HepG2 (cell line): Measurements from ENCODE around the gene SH3YL1. TPM values are rescaled to one million over a fixed set of nuclear protein-coding genes. Genes with fewer than 3 reads are reported as not detected.
A peak's percentile ranks its signal among the peaks of the same experiment; 100 is the strongest.

ENCODE experiments used
- AHDC1 ChIP-seq: sonication (generic); formaldehyde crosslinking; IDR thresholded peaks from 2 replicates; pipeline ENCODE4 v1.5.1; 2020; ENCODE audit warnings: mild to moderate bottlenecking, missing genetic modification reagents, borderline replicate concordance
- EEA1 ChIP-seq: sonication (generic); formaldehyde crosslinking; IDR thresholded peaks from 2 replicates; pipeline ENCODE4 v1.5.1; 2020; ENCODE audit warnings: mild to moderate bottlenecking, missing genetic modification reagents, borderline replicate concordance
- ETS1 ChIP-seq: sonication (generic); formaldehyde crosslinking; IDR thresholded peaks from 2 replicates; pipeline ENCODE4 v1.4.0; 2020; ENCODE audit warnings: missing genetic modification reagents
- EZH2 ChIP-seq: conservative IDR thresholded peaks from 2 replicates; pipeline ENCODE4 v1.6.1; 2012; ENCODE audit warnings: mild to moderate bottlenecking, low read depth, low read length, moderate library complexity
- FOXA3 ChIP-seq: IDR thresholded peaks from 2 replicates; pipeline ENCODE4 v1.6.1; 2016; ENCODE audit warnings: missing genetic modification reagents, missing compliant biosample characterization
- GABPA ChIP-seq, 2 experiments: IDR thresholded peaks; 2 replicates each; pipeline ENCODE4 v1.6.1; 2011 to 2016; ENCODE audit warnings: low read depth in 2 of 2, low read length in 1 of 2, missing biosample characterization in 1 of 2, missing genetic modification characterization in 1 of 2
- KLF15 ChIP-seq: sonication (generic); formaldehyde crosslinking; IDR thresholded peaks from 2 replicates; pipeline ENCODE4 v1.8.1; 2023; ENCODE audit warnings: borderline replicate concordance, mild to moderate bottlenecking, inconsistent platforms, missing genetic modification reagents, mixed read lengths
- LBX2 ChIP-seq: sonication (generic); formaldehyde crosslinking; IDR thresholded peaks from 2 replicates; pipeline ENCODE4 v1.5.0; 2020; ENCODE audit warnings: missing genetic modification reagents, mild to moderate bottlenecking, borderline replicate concordance
- MED8 ChIP-seq: sonication (generic); formaldehyde crosslinking; IDR thresholded peaks from 2 replicates; pipeline ENCODE4 v1.8.1; 2023; ENCODE audit warnings: mild to moderate bottlenecking, missing genetic modification reagents; ENCODE audit not compliant: insufficient replicate concordance
- MYNN ChIP-seq: sonication (generic); formaldehyde crosslinking; IDR thresholded peaks from 2 replicates; pipeline ENCODE4 v1.4.0; 2020; ENCODE audit warnings: mild to moderate bottlenecking, low read depth, missing genetic modification reagents
- NFYB ChIP-seq: sonication (generic); formaldehyde crosslinking; IDR thresholded peaks from 2 replicates; pipeline ENCODE4 v1.4.0; 2020; ENCODE audit warnings: missing genetic modification reagents
- NRL ChIP-seq: sonication (generic); formaldehyde crosslinking; IDR thresholded peaks from 2 replicates; pipeline ENCODE4 v1.5.0; 2020; ENCODE audit warnings: missing genetic modification reagents, mild to moderate bottlenecking, moderate library complexity, borderline replicate concordance
- POLR2G ChIP-seq: fragments of 200-400 bp; formaldehyde crosslinking; IDR thresholded peaks from 2 replicates; pipeline ENCODE4 v1.6.1; 2018; ENCODE audit warnings: mild to moderate bottlenecking, low read depth, low read length, moderate library complexity
- TEAD3 ChIP-seq: optimal IDR thresholded peaks from 2 replicates; pipeline ENCODE3; 2016; ENCODE audit warnings: borderline replicate concordance
- ZNF264 ChIP-seq: sonication (generic); formaldehyde crosslinking; IDR thresholded peaks from 2 replicates; pipeline ENCODE4 v1.4.0; 2020; ENCODE audit warnings: missing genetic modification reagents
- ZNF550 ChIP-seq: sonication (generic); formaldehyde crosslinking; IDR thresholded peaks from 2 replicates; pipeline ENCODE4 v1.4.0; 2020; ENCODE audit warnings: mild to moderate bottlenecking, missing genetic modification reagents, borderline replicate concordance
- ZNF619 ChIP-seq: sonication (generic); formaldehyde crosslinking; IDR thresholded peaks from 2 replicates; pipeline ENCODE4 v1.4.0; 2020; ENCODE audit warnings: mild to moderate bottlenecking, missing genetic modification reagents
- polyA plus RNA-seq, 8 experiments: library from polyadenylated mRNA; depleted of rRNA in 3 of 8; stranded (reverse) in 7 of 8; unstranded in 1 of 8; fragments of >200 nt; fragmentation: Illumina TruSeq in 4 of 8; extraction: Trizol in 4 of 8; gene quantifications; 2 replicates each; pipeline versions ENCODE4 v1.2.1 to v1.2.3, GENCODE V29; 2011 to 2016; ENCODE audit warnings: low read depth in 4 of 8, missing spikeins in 1 of 8, mixed read lengths in 1 of 8; ENCODE audit not compliant: insufficient read depth in 1 of 8
- total RNA-seq, 5 experiments: library from RNA; depleted of rRNA; stranded (reverse); fragments of >200 nt; fragmentation: Illumina TruSeq; extraction: Trizol; gene quantifications; 2 replicates each; pipeline ENCODE4 v1.2.3, GENCODE V29; 2016; ENCODE audit warnings: low read depth in 1 of 5
- TF ChIP-seq, protein P1 (sequence below): sonication (generic); formaldehyde crosslinking; IDR thresholded peaks from 2 replicates; pipeline ENCODE4 v1.8.0; 2022; ENCODE audit warnings: mild to moderate bottlenecking, missing genetic modification reagents

The SH3YL1 gene
- total and polyA plus RNA-seq, 2 of the 13 experiments (the other 11 are each of a cell fraction or from before 2014, with no cell fraction given), result 13.0 to 48.2 TPM

DNA sequence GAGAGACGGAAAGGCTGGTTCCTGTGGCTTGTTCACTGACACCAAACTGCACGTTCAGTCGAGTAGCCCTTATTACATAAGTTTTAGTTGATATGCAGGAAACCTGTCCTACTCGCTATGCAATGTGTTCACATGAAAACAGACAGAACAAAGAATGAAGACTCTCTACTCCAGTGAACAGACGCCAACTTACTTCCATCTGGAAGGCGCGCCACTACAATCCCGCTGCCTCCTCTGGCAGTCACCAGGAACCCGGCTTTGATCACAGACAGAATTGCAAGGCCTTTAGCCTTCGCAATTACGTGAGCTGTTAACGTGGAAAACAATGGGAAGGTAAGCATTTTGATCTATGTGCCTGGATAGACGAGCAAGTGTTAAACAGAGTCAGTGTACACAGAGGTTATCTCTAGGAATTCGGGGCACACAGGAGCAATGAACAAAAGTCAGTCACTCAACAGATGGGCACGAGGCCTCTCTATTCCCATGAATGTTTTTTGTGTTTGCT lies 14.2 kb downstream of the SH3YL1 start (continued):
- TF ChIP-seq TEAD3 (CRISPR knock-in tag) (peak; percentile 96), KLF15 (no peak; the same call in 1 of the 2 replicates), POLR2G (peak; percentile 38; the same call in 1 of the 2 replicates), AHDC1 (CRISPR knock-in tag) (peak; percentile 77; the same call in 1 of the 2 replicates), MED8 (peak; percentile 70), ZNF550 (CRISPR knock-in tag) (no peak), EZH2 (no peak), LBX2 (CRISPR knock-in tag) (no peak), GABPA (IDR thresholded peaks at IDR 0.05; ENCODE audit: low read depth, low read length) (no peak), GABPA (CRISPR knock-in tag; IDR thresholded peaks at IDR 0.05; ENCODE audit: low read depth) (peak; percentile 58; the same call in 1 of the 2 replicates), NRL (no peak), MYNN (CRISPR knock-in tag) (no peak; the same call in 1 of the 2 replicates), ETS1 (no peak), EEA1 (CRISPR knock-in tag) (no peak), NFYB (CRISPR knock-in tag) (no peak), ZNF619 (CRISPR knock-in tag) (no peak; the same call in 1 of the 2 replicates), ZNF264 (CRISPR knock-in tag) (peak; percentile 90; the same call in 1 of the 2 replicates), FOXA3 (CRISPR knock-in tag) (peak; percentile 98)
- TF ChIP-seq, protein P1, sequence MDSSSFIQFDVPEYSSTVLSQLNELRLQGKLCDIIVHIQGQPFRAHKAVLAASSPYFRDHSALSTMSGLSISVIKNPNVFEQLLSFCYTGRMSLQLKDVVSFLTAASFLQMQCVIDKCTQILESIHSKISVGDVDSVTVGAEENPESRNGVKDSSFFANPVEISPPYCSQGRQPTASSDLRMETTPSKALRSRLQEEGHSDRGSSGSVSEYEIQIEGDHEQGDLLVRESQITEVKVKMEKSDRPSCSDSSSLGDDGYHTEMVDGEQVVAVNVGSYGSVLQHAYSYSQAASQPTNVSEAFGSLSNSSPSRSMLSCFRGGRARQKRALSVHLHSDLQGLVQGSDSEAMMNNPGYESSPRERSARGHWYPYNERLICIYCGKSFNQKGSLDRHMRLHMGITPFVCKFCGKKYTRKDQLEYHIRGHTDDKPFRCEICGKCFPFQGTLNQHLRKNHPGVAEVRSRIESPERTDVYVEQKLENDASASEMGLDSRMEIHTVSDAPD (CRISPR knock-in tag), result peak; percentile 77; the same call in 1 of the 2 replicates
